ENCODE data around the gene PTPRK.
"Not testable (repeated sequence)": the region's sequence is repeated elsewhere in the genome, so short reads cannot be mapped to it uniquely, and the experiment has no call there.

Gene PTPRK

GRCh38 chr6:128007658-128008057 is 512.7 kb downstream of the PTPRK start:
- DNase-seq (ENCODE audit: low spot score): no peak

DNA sequence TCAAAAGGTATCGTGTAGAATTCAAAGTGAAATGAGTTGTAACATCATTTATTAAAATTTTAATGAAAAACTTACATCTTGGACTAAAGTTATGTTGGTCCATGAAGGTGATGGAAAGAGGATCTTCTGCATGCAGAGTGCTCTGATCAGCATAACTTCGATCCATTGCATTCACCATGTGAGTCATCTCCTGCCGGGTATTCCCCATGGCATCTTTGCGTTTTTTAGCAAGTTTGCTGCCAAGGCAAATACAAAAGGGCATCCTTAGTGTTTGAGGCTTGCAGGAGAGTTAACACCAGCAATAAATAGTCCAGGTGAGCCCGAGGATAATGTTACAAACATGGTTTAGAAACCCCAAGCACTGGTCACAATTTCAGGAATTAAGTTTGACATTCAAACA is 515.4 kb downstream of the PTPRK start:
- no peak for DNase-seq (ENCODE audit: low spot score)

- DNase-seq (ENCODE audit: low spot score): no peak
These were observed 520.0 kb downstream of the PTPRK start for GRCh38 chr6:128000363-128000762.

DNA sequence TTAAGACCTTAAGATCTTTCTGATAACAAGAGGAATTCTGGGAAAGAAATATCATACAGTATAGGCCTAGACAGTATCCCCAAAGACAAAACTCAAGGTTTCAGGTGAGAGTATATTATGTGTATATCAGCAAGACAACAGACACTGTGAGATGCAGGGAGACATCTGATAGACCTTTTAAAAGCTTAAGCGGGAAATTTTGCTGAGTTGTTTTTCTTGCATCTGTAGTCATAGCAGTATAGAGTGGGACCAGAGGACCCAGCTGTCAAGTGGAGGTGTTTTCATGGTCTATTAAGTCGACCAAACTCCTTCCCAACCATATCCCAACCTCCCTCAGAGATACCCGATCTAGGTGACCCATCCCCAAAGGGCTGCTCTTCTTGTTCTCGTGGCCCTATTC is 521.4 kb downstream of the PTPRK start:
- no peak for DNase-seq (ENCODE audit: low spot score)

DNA sequence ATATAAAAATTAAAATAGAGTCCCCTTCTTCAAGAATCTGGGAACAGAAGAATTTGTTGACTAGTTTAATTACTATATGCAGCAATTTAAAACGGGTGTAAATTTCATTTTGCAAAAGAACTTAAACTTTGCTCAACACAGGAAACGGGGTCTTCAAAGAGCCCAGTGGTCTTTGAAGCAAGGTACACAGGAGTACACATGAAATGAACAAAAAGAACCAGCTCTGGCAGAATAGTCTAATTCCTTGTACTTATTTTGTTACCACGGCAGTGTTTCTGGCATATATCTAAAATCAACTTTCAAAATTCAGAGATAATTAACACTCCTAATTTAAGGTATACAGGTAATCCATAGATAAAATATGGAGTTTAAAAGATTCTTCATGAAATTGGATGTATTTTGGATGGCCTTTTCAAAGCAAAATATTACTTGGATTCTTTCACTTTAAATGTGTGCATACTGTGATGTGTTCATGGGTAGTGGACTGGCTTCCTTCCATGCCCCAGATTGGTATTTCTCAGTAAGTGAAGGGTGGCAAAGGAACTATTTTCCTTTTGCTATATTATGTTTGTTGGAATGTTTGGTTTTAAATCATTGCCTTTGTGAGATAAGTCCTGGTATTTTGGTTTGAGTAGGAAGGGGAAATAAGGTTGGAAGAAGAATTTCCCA is 522.8 kb downstream of the PTPRK start:
- no peak for DNase-seq (ENCODE audit: low spot score)

GRCh38 chr6:127996925-127997324 is 523.5 kb downstream of the PTPRK start:
- no peak for DNase-seq (ENCODE audit: low spot score)

- DNase-seq (ENCODE audit: low spot score): no peak
These were observed 528.3 kb downstream of the PTPRK start for GRCh38 chr6:127992144-127992543.

- no peak for DNase-seq (ENCODE audit: low spot score)
These were observed 530.3 kb downstream of the PTPRK start for GRCh38 chr6:127990074-127990473.

DNA sequence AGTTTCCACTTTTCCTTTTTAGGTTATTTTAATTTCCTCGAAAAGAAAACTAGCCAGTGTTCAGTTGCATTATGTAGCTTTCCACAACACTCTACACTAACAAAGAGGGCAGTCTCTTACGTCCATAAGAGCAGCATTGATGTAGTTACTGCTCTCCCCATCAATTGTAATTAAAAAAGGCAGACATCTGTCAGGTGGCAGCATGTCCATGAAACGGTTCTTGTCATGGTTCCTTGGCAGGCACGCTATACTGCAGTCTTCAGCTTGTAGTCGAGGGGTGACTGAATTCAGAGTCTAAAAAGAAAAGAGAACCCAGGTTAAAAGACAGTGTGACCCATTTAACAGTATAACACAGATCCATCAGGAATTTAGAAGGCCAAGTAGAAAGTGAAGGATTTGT is 539.4 kb downstream of the PTPRK start:
- no peak for DNase-seq (ENCODE audit: low spot score)

- not testable (repeated sequence) for DNase-seq (ENCODE audit: low spot score)
These were observed 542.2 kb downstream of the PTPRK start for GRCh38 chr6:127978185-127978584.

DNA sequence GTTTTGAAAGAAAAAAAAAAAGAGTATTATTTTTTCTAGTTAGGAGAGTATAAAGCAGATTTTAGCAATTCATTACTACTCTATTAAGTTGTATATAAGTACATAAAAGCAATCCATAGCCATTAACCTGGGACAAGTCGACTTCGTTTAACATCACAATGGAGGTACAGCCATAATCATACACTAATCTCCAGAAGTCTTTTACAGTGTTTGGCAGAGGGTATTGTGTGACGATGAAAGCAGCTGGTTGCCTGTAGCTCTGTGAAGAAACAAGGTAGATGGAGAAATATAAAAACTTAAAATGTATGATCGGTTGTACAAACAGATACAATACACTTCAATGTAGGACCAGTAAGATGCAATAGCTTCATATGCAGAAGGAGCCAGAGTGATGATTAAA is 543.6 kb downstream of the PTPRK start:
- no peak for DNase-seq (ENCODE audit: low spot score)

- no peak for DNase-seq (ENCODE audit: low spot score)
These were observed 544.3 kb downstream of the PTPRK start for GRCh38 chr6:127976111-127976510.

GRCh38 chr6:127972815-127973214 is 547.6 kb downstream of the PTPRK start:
- DNase-seq (ENCODE audit: low spot score): no peak

DNA sequence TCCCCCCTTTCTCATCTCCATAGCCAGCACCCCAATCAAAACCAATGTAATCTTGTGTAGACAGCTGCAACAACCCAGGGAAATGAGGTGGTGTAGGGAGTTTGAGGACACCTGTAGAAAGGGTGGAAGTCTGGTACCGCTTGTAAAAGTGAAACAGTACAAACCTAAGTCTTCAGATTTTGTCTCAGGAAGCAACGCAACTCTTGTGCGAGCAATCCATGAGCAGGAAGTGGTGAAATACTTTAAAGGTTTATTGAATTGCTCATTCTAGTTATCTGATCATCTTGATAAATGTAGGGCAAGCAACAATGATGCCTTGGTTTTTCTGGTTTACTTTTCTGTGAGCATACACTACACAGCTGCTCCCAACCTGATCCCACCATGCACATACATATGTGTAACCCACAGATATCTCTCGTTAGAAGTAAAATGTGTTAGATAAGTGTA is 548.4 kb downstream of the PTPRK start:
- no peak for DNase-seq (ENCODE audit: low spot score)

DNA sequence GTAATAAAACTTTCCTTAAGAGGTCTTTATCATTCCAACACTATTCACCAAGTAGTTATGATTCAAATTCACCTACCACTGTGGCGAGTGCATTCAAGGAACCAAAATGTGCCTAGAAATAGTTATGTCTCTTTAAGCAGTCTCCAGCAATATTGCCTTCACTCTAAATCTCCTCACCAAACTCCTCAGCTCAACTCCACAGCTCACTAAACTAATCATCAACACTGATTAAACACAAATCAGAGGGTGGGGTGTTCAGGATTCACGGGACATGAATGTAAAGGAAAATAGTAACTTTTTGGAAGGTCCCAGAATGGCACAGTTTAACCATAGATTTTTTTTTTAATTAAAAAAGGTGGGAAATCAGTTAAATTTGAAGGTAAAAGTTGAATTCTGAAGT is 549.0 kb downstream of the PTPRK start:
- no peak for DNase-seq (ENCODE audit: low spot score)

DNA sequence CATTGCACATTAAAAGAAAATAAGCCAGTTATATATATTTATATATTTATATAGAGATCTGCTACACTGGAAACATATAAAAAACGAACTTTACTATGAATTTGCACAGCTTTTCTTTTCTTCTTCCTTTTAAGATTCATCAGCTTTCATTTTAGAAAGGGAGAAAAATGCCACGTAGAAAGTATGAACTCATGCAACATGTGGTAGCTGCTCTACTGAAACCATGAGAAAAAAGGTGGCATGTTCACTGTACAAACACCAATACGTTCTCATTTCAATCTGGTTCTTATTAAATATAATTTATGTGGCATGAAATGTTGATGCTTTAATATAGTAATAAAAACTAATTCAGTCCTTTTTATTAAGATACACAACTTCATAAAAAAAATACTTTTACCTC is 550.7 kb downstream of the PTPRK start:
- no peak for DNase-seq (ENCODE audit: low spot score)

DNA sequence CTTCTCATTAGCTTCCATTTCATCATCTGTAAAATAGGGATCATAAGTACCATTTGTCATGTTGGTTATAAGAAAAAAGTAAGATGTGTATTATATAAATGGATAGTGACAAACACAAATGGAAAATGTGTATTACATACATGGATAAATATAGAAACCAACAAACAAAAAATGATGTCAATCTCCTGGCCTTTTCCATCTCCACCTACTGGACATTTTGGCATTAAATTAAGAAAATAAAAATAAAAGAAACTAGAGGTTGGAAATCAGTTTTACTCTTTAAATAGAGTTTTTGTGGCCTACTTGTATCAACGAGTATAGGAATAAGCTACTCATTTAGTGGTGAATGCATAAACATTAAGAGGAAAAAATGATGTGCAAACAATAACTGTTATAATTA is 552.0 kb downstream of the PTPRK start:
- no peak for DNase-seq (ENCODE audit: low spot score)

- DNase-seq (ENCODE audit: low spot score): no peak
These were observed 552.7 kb downstream of the PTPRK start for GRCh38 chr6:127967708-127968107.

DNA sequence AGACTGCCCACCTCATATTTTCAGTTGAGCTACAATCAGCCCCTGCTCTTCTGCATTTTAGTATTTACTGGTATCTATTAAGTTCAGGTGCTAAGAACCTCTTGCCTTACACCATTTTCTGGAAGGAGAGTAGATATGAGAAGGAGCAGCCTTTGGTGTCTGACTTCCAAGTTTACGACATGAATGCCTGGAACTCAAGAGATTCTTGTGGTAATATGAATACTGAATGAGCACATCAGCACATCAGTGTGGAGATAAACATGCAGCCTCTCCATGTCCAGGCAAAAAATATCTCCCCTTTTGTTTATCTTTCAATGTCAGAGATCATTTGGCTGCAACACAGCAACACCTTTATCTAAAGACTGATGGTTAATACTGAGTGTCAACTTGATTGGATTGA is 553.8 kb downstream of the PTPRK start:
- DNase-seq (ENCODE audit: low spot score): no peak

GRCh38 chr6:127963495-127963894 is 556.9 kb downstream of the PTPRK start:
- no peak for DNase-seq (ENCODE audit: low spot score)

DNA sequence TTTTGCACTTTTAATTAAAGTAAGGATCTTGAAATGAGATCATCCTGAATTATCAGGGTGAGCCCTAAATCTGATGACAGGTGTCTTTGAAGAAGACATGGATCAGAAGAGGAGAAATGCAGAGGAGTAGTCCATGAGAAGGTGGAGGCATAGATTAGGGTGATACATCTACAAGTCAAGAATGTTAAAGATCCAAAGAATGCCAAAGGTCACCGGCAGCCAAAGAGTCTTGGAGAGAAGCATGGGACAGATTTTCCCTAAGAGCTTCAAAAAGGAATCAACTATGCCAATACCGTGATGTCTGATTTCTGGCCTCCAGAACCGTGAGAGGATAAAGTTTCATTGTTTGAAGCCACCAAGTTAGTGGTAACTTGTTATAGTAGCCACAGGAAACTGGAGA is 560.5 kb downstream of the PTPRK start:
- DNase-seq (ENCODE audit: low spot score): no peak

DNA sequence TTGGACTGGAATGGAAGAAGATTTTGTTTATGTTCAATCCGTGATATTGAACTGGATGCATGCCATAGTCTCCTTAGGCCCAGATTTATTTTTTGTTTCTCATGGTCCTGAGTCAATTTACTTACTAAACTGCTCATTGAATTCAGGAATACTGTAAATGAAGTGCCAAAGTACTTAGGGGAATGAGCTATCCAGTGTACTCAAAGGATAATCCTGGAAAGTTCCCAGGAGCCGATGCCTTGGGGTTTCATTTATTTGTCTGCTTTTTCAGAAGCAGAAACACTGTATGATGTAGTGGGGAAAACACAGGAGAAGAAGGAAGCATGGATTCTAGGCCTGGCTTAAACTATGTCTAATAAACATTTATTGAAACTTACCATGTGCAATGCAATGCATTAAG is 563.4 kb downstream of the PTPRK start:
- DNase-seq (ENCODE audit: low spot score): no peak

DNA sequence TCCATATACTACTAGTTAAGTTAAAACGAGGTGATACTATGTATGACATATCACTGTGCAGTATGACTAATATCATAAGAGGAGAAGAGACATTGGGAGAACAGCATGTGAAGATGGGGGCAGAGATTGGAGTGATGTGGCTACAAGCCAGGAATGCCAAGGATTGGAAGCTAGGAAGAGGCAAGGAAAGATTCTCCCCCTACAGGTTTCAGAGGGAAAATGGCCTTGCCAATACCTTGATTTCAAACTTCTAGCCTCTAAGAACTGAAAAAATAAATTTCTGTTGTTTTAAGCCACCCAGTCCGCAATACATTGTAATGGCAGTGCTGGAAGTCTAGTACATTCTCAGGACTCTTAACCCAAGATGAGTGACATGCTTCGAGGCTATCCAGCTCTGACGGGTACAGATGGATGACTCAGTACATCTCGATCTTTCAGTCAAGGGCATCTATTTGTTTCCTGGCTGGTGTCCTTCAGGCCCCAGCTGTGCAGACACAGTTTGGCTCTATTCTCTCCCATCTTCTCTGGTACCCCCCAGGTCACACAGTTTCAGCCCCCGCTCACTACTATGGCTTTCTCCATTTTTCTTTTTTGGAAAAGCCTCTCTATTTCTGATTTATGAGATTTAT is 564.0 kb downstream of the PTPRK start:
- DNase-seq (ENCODE audit: low spot score): no peak

DNA sequence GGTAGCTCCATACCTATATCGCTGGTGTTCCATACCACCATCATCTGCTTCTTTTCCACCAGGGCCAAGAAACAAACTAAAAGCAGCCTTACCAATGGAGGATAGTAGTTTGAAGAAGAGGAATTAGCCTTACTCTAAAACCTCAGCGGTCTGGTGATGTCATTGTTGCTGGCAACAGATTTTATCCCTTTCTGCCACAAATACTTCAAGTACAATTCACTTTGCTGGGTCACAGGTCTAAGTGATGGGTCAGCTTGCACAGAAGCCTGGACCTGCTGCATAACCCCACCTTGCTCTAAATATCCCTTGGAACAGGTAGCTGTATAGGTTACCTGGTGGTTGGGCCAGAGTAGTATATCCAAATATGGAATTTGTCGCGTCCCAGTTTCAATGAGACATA is 566.3 kb downstream of the PTPRK start:
- no peak for DNase-seq (ENCODE audit: low spot score)

Measured in iPS-NIHi11 (cell line).